K562 (cell line): ENCODE results near the gene CLDND2. TPM values are rescaled to one million over a fixed set of nuclear protein-coding genes. Genes with fewer than 3 reads are reported as not detected.

Experiments used
- ASH1L ChIP-seq: fragments of 450-650 bp; IDR thresholded peaks from 2 replicates; pipeline ENCODE4 v1.6.1; 2018; ENCODE audit warnings: borderline replicate concordance, mild to moderate bottlenecking, low read depth; ENCODE audit not compliant: partially characterized antibody
- CBFA2T3 ChIP-seq: fragments of 450-650 bp; IDR thresholded peaks from 2 replicates; pipeline ENCODE4 v1.6.1; 2017
- DDX20 ChIP-seq: fragments of 450-650 bp; IDR thresholded peaks from 2 replicates; pipeline ENCODE4 v1.6.1; 2016; ENCODE audit warnings: missing genetic modification characterization, low read depth, mild to moderate bottlenecking, missing compliant biosample characterization, moderate library complexity
- EWSR1 ChIP-seq: fragments of 450-650 bp; IDR thresholded peaks from 2 replicates; pipeline ENCODE4 v1.6.1; 2018; ENCODE audit warnings: borderline replicate concordance, mild to moderate bottlenecking, low read depth, moderate library complexity; ENCODE audit not compliant: partially characterized antibody
- FOSL1 ChIP-seq: fragments of 200-800 bp; sonication (Bioruptor generic); conservative IDR thresholded peaks from 2 replicates; pipeline ENCODE4 v1.6.1; 2016; ENCODE audit warnings: missing genetic modification characterization, missing compliant biosample characterization
- FOXA1 ChIP-seq: fragments of 450-650 bp; IDR thresholded peaks from 2 replicates; pipeline ENCODE4 v1.6.1; 2016; ENCODE audit warnings: mild to moderate bottlenecking, borderline replicate concordance
- GATAD2A ChIP-seq: fragments of 450-650 bp; IDR thresholded peaks from 2 replicates; pipeline ENCODE4 v1.6.1; 2017
- SMARCA5 ChIP-seq: fragments of 450-650 bp; IDR thresholded peaks from 2 replicates; pipeline ENCODE4 v1.6.1; 2016
- TEAD2 ChIP-seq: fragments of 450-650 bp; IDR thresholded peaks from 2 replicates; pipeline ENCODE4 v1.6.1; 2016; ENCODE audit warnings: missing genetic modification characterization, control low read depth, missing compliant biosample characterization
- XRCC5 ChIP-seq: fragments of 200-400 bp; formaldehyde crosslinking; IDR thresholded peaks from 2 replicates; pipeline ENCODE4 v1.6.1; 2017; ENCODE audit warnings: low read depth, mild to moderate bottlenecking, low read length
- ZKSCAN1 ChIP-seq: fragments of 150-350 bp; IDR thresholded peaks from 2 replicates; pipeline ENCODE4 v1.6.1; 2016; ENCODE audit warnings: low read depth, low read length
- ZNF668 ChIP-seq: fragments of 250-450 bp; sonication (Bioruptor Pico); IDR thresholded peaks from 2 replicates; pipeline ENCODE4 v1.8.0; 2022; ENCODE audit warnings: mild to moderate bottlenecking, inconsistent platforms
- polyA plus RNA-seq, 8 experiments: library from polyadenylated mRNA; depleted of rRNA in 4 of 8; stranded (reverse) in 5 of 8; unstranded in 3 of 8; fragments of >200 nt; fragmentation: Nextera tagmentation in 2 of 8; fragmentation: Illumina TruSeq in 1 of 8; extraction: Ambion mirVana in 2 of 8; extraction: Trizol in 1 of 8; gene quantifications; 2 replicates each; pipeline versions ENCODE4 v1.2.1 to v1.2.3, GENCODE V29; 2011 to 2014; ENCODE audit warnings: inconsistent platforms in 1 of 8, missing spikeins in 1 of 8
- total RNA-seq, 7 experiments: library from RNA; depleted of rRNA in 6 of 7; stranded (reverse); fragments of >200 nt in 6 of 7; fragmentation: Illumina TruSeq in 2 of 7; extraction: Trizol in 2 of 7; gene quantifications; 2 replicates each; pipeline versions ENCODE4 v1.2.1 to v1.2.3, GENCODE V29; 2011 to 2021; ENCODE audit warnings: low replicate concordance in 1 of 7
- TF ChIP-seq, protein P1 (sequence below), 3 experiments: fragments of 200-800 bp in 1 of 3; fragments of 250-450 bp in 1 of 3; fragments of 450-650 bp in 1 of 3; sonication (Bioruptor Pico) in 1 of 3; sonication (Bioruptor generic) in 1 of 3; formaldehyde crosslinking in 1 of 3; IDR thresholded peaks; 2 replicates each; pipeline versions ENCODE4 v1.6.1 to v1.8.0; 2016 to 2022; ENCODE audit warnings: mild to moderate bottlenecking in 2 of 3, missing genetic modification characterization in 2 of 3, missing compliant biosample characterization in 1 of 3, moderate library complexity in 1 of 3
- TF ChIP-seq, protein P2 (sequence below): fragments of 450-650 bp; formaldehyde crosslinking; IDR thresholded peaks from 2 replicates; pipeline ENCODE4 v1.4.0; 2020; ENCODE audit warnings: mild to moderate bottlenecking, moderate library complexity
- TF ChIP-seq, protein P3 (sequence below): fragments of 250-450 bp; sonication (Bioruptor Pico); IDR thresholded peaks from 2 replicates; pipeline ENCODE4 v1.9.0; 2021; ENCODE audit warnings: mild to moderate bottlenecking

CLDND2 gene
- total and polyA plus RNA-seq, 9 of the 15 experiments (the other 6 are each of a cell fraction or from before 2014, with no cell fraction given): 0.45 to 4.0 (median 1.2) TPM; not detected in 3

DNA sequence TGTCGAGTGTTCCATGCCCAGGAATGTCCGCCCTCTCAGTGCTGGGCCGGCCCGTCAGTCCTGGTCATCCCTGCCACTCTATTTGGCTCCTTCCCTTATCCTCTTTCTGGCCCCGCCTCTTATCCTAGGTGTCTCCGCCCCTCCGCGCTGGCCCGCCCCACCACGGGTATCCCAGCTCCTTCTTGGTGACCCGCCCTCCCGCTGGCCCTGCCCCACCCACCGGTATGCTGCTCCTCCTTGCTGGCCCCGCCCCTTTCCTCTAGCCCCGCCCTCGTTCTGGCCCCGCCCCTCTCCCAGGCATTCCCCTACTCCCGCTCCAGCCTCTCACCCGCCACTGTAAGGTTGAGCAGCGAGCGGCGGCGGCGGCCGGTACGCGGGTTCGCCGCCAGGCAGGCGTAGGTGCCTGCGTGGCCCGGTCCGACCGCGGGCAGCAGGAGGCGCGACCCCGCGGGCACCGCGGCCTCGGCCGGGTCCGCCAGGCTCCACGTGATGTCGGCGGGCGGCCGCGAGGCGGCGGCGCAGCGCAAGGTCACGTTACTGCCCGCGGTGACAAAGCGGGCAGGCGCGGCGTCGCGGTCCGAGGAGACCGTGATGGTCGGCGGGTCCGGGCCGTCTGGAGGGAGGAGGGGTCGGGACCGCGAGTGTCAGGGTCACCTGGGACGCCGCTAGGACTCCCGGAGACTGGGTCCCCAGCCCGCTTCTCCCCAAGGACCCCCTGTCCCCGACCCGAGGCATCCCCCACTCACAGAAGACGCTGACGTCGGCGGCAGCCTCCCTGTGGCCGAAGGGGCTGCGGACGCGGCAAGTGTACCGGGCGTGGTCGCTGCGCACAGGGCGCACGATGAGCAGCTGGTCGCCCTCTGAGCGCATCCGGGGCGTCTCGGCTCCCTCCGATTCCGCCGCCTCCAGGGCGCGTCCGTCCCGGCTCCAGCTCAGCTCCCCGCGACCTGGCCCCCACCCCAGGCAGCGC lies 28.8 kb downstream of the CLDND2 start (continued):
- TF ChIP-seq, protein P1, sequence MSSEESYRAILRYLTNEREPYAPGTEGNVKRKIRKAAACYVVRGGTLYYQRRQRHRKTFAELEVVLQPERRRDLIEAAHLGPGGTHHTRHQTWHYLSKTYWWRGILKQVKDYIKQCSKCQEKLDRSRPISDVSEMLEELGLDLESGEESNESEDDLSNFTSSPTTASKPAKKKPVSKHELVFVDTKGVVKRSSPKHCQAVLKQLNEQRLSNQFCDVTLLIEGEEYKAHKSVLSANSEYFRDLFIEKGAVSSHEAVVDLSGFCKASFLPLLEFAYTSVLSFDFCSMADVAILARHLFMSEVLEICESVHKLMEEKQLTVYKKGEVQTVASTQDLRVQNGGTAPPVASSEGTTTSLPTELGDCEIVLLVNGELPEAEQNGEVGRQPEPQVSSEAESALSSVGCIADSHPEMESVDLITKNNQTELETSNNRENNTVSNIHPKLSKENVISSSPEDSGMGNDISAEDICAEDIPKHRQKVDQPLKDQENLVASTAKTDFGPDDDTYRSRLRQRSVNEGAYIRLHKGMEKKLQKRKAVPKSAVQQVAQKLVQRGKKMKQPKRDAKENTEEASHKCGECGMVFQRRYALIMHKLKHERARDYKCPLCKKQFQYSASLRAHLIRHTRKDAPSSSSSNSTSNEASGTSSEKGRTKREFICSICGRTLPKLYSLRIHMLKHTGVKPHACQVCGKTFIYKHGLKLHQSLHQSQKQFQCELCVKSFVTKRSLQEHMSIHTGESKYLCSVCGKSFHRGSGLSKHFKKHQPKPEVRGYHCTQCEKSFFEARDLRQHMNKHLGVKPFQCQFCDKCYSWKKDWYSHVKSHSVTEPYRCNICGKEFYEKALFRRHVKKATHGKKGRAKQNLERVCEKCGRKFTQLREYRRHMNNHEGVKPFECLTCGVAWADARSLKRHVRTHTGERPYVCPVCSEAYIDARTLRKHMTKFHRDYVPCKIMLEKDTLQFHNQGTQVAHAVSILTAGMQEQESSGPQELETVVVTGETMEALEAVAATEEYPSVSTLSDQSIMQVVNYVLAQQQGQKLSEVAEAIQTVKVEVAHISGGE (CRISPR knock-in tag; IDR thresholded peaks at IDR 0.05): peak in 1 of 3 experiments; percentile 45; a peak in 1 of 6 replicates
- no peak for TF ChIP-seq GATAD2A
- TF ChIP-seq CBFA2T3: no peak
- no peak for TF ChIP-seq SMARCA5
- no peak for TF ChIP-seq TEAD2 (tag)
- TF ChIP-seq FOXA1: no peak
- no peak for TF ChIP-seq ZKSCAN1
- TF ChIP-seq ZNF668 (CRISPR knock-in tag): no peak
- TF ChIP-seq, protein P2, sequence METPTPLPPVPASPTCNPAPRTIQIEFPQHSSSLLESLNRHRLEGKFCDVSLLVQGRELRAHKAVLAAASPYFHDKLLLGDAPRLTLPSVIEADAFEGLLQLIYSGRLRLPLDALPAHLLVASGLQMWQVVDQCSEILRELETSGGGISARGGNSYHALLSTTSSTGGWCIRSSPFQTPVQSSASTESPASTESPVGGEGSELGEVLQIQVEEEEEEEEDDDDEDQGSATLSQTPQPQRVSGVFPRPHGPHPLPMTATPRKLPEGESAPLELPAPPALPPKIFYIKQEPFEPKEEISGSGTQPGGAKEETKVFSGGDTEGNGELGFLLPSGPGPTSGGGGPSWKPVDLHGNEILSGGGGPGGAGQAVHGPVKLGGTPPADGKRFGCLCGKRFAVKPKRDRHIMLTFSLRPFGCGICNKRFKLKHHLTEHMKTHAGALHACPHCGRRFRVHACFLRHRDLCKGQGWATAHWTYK: 0 out of 2 replicates have a peak, but pooled peaks have one; percentile 50
- TF ChIP-seq FOSL1 (tag): peak; percentile 74
- no peak for TF ChIP-seq XRCC5
- TF ChIP-seq, protein P3, sequence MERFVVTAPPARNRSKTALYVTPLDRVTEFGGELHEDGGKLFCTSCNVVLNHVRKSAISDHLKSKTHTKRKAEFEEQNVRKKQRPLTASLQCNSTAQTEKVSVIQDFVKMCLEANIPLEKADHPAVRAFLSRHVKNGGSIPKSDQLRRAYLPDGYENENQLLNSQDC (CRISPR knock-in tag): no peak
- TF ChIP-seq EWSR1: no peak
- TF ChIP-seq DDX20 (tag): no peak
- no peak for TF ChIP-seq ASH1L
- TF ChIP-seq, all 486 proteins: peak for 150
